SU-DHL-6 (cell line): Measurements from ENCODE around the gene E2F6.

Experiments
- EZH2phosphoT487 ChIP-seq: fragments of 200-600 bp; sonication (generic), shearing (Covaris generic); conservative IDR thresholded peaks from 2 replicates; pipeline ENCODE4 v1.6.1; 2018; ENCODE audit warnings: mild to moderate bottlenecking, antibody characterized with exemption, low read length, moderate library complexity, mixed read lengths
- TF ChIP-seq, protein P1 (sequence below): fragments of 200-600 bp; sonication (generic); IDR thresholded peaks from one replicate; pipeline ENCODE4 v1.5.1; 2017; ENCODE audit warnings: antibody characterized with exemption, mild to moderate bottlenecking, low read length, moderate library complexity; ENCODE audit not compliant: insufficient read depth, poor library complexity, severe bottlenecking

DNA sequence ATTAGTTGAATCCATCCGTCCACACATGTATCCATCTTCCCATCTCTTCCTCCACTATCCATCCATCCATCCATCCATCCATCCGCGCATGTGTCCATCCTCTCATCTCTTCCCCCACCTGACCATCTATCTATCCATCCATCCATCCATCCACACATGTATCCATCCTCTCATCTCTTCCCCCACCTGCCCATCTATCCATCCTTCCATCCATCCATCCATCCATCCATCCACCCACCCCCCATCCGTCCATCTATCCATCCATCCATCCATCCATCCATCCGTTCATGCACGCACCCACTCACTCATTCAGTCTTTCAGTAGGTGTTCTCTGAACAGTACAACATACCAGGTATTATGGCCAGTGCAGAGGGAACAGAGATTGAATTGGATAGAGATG lies 48.9 kb upstream of the E2F6 start:
- TF ChIP-seq, protein P1, sequence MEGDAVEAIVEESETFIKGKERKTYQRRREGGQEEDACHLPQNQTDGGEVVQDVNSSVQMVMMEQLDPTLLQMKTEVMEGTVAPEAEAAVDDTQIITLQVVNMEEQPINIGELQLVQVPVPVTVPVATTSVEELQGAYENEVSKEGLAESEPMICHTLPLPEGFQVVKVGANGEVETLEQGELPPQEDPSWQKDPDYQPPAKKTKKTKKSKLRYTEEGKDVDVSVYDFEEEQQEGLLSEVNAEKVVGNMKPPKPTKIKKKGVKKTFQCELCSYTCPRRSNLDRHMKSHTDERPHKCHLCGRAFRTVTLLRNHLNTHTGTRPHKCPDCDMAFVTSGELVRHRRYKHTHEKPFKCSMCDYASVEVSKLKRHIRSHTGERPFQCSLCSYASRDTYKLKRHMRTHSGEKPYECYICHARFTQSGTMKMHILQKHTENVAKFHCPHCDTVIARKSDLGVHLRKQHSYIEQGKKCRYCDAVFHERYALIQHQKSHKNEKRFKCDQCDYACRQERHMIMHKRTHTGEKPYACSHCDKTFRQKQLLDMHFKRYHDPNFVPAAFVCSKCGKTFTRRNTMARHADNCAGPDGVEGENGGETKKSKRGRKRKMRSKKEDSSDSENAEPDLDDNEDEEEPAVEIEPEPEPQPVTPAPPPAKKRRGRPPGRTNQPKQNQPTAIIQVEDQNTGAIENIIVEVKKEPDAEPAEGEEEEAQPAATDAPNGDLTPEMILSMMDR: no peak
- TF ChIP-seq EZH2phosphoT487: no peak
